ENCODE data around the gene ANKFN1. TPM values are rescaled to one million over a fixed set of nuclear protein-coding genes. Genes with fewer than 3 reads are reported as not detected.

ANKFN1 gene
- total RNA-seq, 1 experiment from 2014 or later = not detected

DNA sequence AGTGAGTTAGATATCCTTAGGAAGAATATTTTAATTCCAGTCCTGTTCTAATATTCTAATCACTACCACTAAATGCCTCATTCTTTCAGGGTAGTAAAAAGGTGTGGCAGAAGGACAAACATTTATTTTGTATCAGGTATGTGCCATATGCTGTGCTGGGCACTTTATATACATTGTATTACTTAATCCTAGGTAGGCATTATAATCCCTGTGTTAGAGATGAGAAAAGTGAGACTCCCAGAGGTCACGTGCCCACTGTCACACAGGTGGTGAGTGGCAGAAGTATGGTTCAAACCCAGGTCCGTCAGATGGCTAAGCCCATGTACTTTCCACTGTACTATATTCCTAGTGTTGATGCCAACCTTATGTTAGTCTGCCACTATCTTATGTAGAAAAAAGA lies 335.5 kb downstream of the ANKFN1 start:
- no peak overlapping the region for H3K4me3 Mint-ChIP-seq (ENCODE audit: low read depth, unreplicated experiment)
- intact Hi-C loops (cut with micrococcal nuclease; ENCODE audit: unreplicated experiment) = no loop called here
- H3K36me3 Mint-ChIP-seq (ENCODE audit: insufficient read depth, unreplicated experiment) = no peaks in the 10 kb centered on the region
- peaks cover 51% of the 10 kb centered on the region for H3K27me3 Mint-ChIP-seq (ENCODE audit: unreplicated experiment)
- no peak overlapping the region for H3K27ac Mint-ChIP-seq (ENCODE audit: unreplicated experiment)
- CTCF ChIA-PET = interaction anchor here (0.7 kb wide), 1 partner anchor 50 kb away, joined by 8 read pairs; no protein-coding TSS in a partner anchor
- TF ChIP-seq CTCF (IDR thresholded peaks at IDR 0.05; ENCODE audit: unreplicated experiment) = no peak
- no peak for DNase-seq
- no TSS peak for BruUV-seq (replicated peaks)
- H3K4me1 Mint-ChIP-seq (ENCODE audit: low read depth, unreplicated experiment) = no peaks in the 10 kb centered on the region
- no peaks in the 10 kb centered on the region for H3K9me3 Mint-ChIP-seq (ENCODE audit: low read depth, unreplicated experiment)

DNA sequence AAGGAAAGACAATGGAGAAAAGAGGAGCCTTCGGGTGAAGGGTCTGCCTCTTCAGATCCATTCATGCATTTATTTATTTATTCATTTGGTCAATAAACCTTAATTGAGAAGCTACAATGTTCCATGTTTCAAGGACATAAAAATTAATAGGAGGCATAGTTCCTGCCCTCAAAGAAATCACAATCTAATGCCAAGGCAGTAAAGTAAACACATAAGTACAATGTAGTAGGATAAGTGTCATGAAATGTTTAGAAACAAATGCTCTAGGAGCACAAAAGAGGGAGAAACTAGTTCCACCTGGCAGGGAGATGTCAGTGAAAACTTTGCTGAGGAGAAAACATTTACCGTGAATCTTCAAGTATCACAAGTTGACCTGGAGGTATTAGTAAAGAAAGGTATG lies 336.7 kb downstream of the ANKFN1 start:
- no peaks in the 10 kb centered on the region for H3K9me3 Mint-ChIP-seq (ENCODE audit: low read depth, unreplicated experiment)
- no peak for DNase-seq
- H3K27ac Mint-ChIP-seq (ENCODE audit: unreplicated experiment) = no peak overlapping the region
- CTCF ChIA-PET = interaction anchor here (0.7 kb wide), 1 partner anchor 12 kb away, joined by 3 read pairs; no protein-coding TSS in a partner anchor
- intact Hi-C loops (cut with micrococcal nuclease; ENCODE audit: unreplicated experiment) = no loop called here
- H3K27me3 Mint-ChIP-seq (ENCODE audit: unreplicated experiment) = peaks cover 51% of the 10 kb centered on the region
- no peaks in the 10 kb centered on the region for H3K36me3 Mint-ChIP-seq (ENCODE audit: insufficient read depth, unreplicated experiment)
- no peak for TF ChIP-seq CTCF (IDR thresholded peaks at IDR 0.05; ENCODE audit: unreplicated experiment)
- BruUV-seq (replicated peaks) = no TSS peak
- H3K4me3 Mint-ChIP-seq (ENCODE audit: low read depth, unreplicated experiment) = no peak overlapping the region
- no peaks in the 10 kb centered on the region for H3K4me1 Mint-ChIP-seq (ENCODE audit: low read depth, unreplicated experiment)

- no peaks in the 10 kb centered on the region for H3K9me3 Mint-ChIP-seq (ENCODE audit: low read depth, unreplicated experiment)
- no peaks in the 10 kb centered on the region for H3K4me1 Mint-ChIP-seq (ENCODE audit: low read depth, unreplicated experiment)
- CTCF ChIA-PET = no interaction called here
- no peaks in the 10 kb centered on the region for H3K36me3 Mint-ChIP-seq (ENCODE audit: insufficient read depth, unreplicated experiment)
- intact Hi-C loops (cut with micrococcal nuclease; ENCODE audit: unreplicated experiment) = no loop called here
- no peak overlapping the region for H3K27ac Mint-ChIP-seq (ENCODE audit: unreplicated experiment)
- DNase-seq = no peak
- no peak for TF ChIP-seq CTCF (IDR thresholded peaks at IDR 0.05; ENCODE audit: unreplicated experiment)
- peaks cover 55% of the 10 kb centered on the region for H3K27me3 Mint-ChIP-seq (ENCODE audit: unreplicated experiment)
- no TSS peak for BruUV-seq (replicated peaks)
- H3K4me3 Mint-ChIP-seq (ENCODE audit: low read depth, unreplicated experiment) = no peak overlapping the region
These were observed 342.3 kb downstream of the ANKFN1 start for GRCh38 chr17:56495556-56495955.

DNA sequence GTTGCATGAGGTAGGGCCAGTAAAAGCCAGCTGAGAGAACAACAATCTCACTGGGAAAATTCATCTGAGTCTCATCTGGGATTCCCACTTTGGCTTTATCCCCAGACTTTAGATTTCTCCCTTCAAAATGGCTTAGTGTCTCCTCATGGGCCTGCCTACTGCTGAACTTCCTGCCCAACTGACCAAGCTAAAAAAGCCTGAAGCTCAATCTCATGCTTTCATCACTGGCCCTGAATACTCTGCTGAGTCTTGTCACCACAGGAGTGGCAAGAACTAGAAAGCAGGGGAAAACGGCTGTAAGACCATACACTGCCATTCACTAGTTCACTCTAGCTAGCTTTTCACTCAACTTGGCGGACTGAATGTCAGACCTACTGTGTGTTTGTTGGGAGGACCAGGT lies 343.9 kb downstream of the ANKFN1 start:
- no peak for TF ChIP-seq CTCF (IDR thresholded peaks at IDR 0.05; ENCODE audit: unreplicated experiment)
- Mint-ChIP-seq H3K27me3 (ENCODE audit: unreplicated experiment) (peaks cover 55% of the 10 kb centered on the region), H3K9me3 (ENCODE audit: low read depth, unreplicated experiment) (no peaks in the 10 kb centered on the region), H3K4me3 (ENCODE audit: low read depth, unreplicated experiment) (no peak overlapping the region), H3K27ac (ENCODE audit: unreplicated experiment) (no peak overlapping the region), H3K4me1 (ENCODE audit: low read depth, unreplicated experiment) (no peaks in the 10 kb centered on the region), H3K36me3 (ENCODE audit: insufficient read depth, unreplicated experiment) (no peaks in the 10 kb centered on the region)
- DNase-seq = no peak
- BruUV-seq (replicated peaks) = no TSS peak
- intact Hi-C loops (cut with micrococcal nuclease; ENCODE audit: unreplicated experiment) = no loop called here
- CTCF ChIA-PET = no interaction called here

Measured in Calu3 (cell line).